Aorta (tissue), 5 donors: ENCODE data around the gene IER5. TPM values are rescaled to one million over a fixed set of nuclear protein-coding genes. Genes with fewer than 3 reads are reported as not detected.

Experiments
- ATAC-seq: fragments of 200-7000 bp; cut with Tn5 transposase; one replicate; pipeline ENCODE4 v1.9.1; 2022; ENCODE audit warnings: moderate library complexity; ENCODE audit not compliant: low FRiP score
- DNase-seq, 2 donors: peaks; one replicate each; pipeline ENCODE4 v3.0.0-alpha.2; 2020
- H3K27ac ChIP-seq, 2 donors: one replicate each; pipeline ENCODE4 v1.5.1; 2013; ENCODE audit warnings: low read length in 2 of 2, mild to moderate bottlenecking in 2 of 2, moderate library complexity in 2 of 2, control low read depth in 1 of 2, inconsistent platforms in 1 of 2, low read depth in 1 of 2
- H3K27me3 ChIP-seq, 2 donors: one replicate each; pipeline ENCODE4 v1.6.1; 2013; ENCODE audit warnings: control low read depth in 1 of 2, low read length in 1 of 2, mild to moderate bottlenecking in 1 of 2, moderate library complexity in 1 of 2; ENCODE audit not compliant: insufficient read depth in 2 of 2, control insufficient read depth in 1 of 2
- H3K36me3 ChIP-seq, 2 donors: one replicate each; pipeline ENCODE4 v1.6.1; 2013; ENCODE audit warnings: control low read depth in 1 of 2, low read length in 1 of 2, mild to moderate bottlenecking in 1 of 2; ENCODE audit not compliant: insufficient read depth in 2 of 2, control insufficient read depth in 1 of 2
- H3K4me1 ChIP-seq, 2 donors: one replicate each; pipeline ENCODE4 v1.6.1; 2013; ENCODE audit warnings: low read length in 2 of 2, control low read depth in 1 of 2, mild to moderate bottlenecking in 1 of 2, moderate library complexity in 1 of 2; ENCODE audit not compliant: insufficient read depth in 2 of 2, control insufficient read depth in 1 of 2
- H3K4me3 ChIP-seq, 2 donors: one replicate each; pipeline ENCODE4 v1.5.1; 2013; ENCODE audit warnings: low read length in 2 of 2, control low read depth in 1 of 2, mild to moderate bottlenecking in 1 of 2
- H3K9me3 ChIP-seq: one replicate; pipeline ENCODE4 v1.6.1; 2013; ENCODE audit warnings: mild to moderate bottlenecking, low read length; ENCODE audit not compliant: control insufficient read depth
- WGBS, 2 donors: extraction: QIAGEN DNeasy Blood & Tissue Kit; methylation state at CpG; one replicate each; pipeline ENCODE4 v1.1.7; 2013; 5-methylcytosine and 5-hydroxymethylcytosine counted together
- intact Hi-C, 2 donors: fragments of 100-400 bp; cut with DNase I; formaldehyde crosslinking; loops; one replicate each; pipeline versions ENCODE4 v1.14.2 to v1.15.0; 2022
- polyA plus RNA-seq, 2 donors: library from polyadenylated mRNA; stranded (reverse); fragments of 200-250 nt; gene quantifications; one replicate each; pipeline ENCODE4 v1.2.3, GENCODE V29; 2013
- total RNA-seq, 2 donors: library from RNA; stranded (reverse); fragmentation: NEBNext Ultra II Directional; extraction: Animal tissue kit (Norgen Biotek cat#: 25700); gene quantifications; one replicate each; pipeline ENCODE4 v1.2.1, GENCODE V29; 2021
- donor health status: healthy with polysubstance abuse.
- donor health status: Bipolar disorder and iron deficiency.
- donor health status: DM: no; HTN: no; CAD: no.
- donor health status: DM: no; HTN: no; CAD: no.
- donor health status: DM: yes; HTN: yes; CAD: no.

The IER5 gene
- total and polyA plus RNA-seq, 4 donors, result 7.4 to 42.2 (median 11.4) TPM

DNA sequence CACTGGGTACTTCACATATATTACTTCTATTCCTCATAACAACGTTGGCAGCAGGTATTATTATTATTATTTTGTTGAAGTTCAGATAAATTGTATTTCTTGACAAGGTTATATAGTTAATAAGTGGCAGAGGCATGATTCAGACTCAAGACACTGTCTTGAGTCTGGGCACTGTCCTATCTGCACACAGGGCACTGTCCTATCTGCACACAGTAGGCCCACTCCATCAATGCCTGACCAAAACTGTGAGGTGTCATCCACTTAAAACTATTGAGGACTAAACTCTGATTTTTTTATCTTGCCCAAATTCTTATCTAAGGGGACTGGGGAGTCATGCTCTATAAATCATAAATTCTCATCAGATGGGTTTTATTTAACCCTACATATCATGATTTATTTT, 23.8 kb upstream of the IER5 start:
- no peak overlapping the region for H3K27ac ChIP-seq
- H3K27me3 ChIP-seq, result no peaks in the 10 kb centered on the region
- intact Hi-C loops, result no loop called here
- H3K4me1 ChIP-seq, result peaks cover 0 to 2% of the 10 kb centered on the region in 2 donors
- no peak overlapping the region for H3K4me3 ChIP-seq
- H3K36me3 ChIP-seq, result no peaks in the 10 kb centered on the region
- no peak for ATAC-seq
- DNase-seq, result no peak
- 70 to 82% methylated on average over 1 of the region's 1 CpG for WGBS, 2 donors
- H3K9me3 ChIP-seq, result no peaks in the 10 kb centered on the region

DNA sequence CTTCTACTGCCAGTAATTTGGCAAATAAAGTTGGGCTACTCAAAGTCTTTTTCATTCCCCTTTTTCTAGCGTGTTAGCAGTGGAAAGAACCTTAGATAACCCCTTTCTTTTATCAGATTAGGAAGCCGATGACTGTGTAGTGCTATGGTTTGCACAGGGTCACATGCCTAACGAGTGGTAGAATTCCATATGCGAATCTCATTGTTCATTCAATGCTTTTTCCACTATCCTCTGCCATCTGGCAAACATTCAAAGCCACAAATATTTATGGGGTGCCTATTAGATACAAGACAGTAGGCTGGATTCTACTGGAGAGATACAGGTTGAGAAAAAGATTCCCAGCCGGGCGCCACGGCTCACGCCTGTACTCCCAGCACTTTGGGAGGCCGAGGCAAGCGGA, 14.9 kb upstream of the IER5 start:
- no peaks in the 10 kb centered on the region for H3K27me3 ChIP-seq
- no peak overlapping the region for H3K27ac ChIP-seq
- no peaks in the 10 kb centered on the region for H3K9me3 ChIP-seq
- DNase-seq (no peak), ATAC-seq (no peak)
- WGBS, 2 donors, result 82 to 84% methylated on average over 10 of the region's 10 CpGs
- no peaks in the 10 kb centered on the region for H3K36me3 ChIP-seq
- no peak overlapping the region for H3K4me3 ChIP-seq
- intact Hi-C loops, result no loop called here
- no peaks in the 10 kb centered on the region for H3K4me1 ChIP-seq

DNA sequence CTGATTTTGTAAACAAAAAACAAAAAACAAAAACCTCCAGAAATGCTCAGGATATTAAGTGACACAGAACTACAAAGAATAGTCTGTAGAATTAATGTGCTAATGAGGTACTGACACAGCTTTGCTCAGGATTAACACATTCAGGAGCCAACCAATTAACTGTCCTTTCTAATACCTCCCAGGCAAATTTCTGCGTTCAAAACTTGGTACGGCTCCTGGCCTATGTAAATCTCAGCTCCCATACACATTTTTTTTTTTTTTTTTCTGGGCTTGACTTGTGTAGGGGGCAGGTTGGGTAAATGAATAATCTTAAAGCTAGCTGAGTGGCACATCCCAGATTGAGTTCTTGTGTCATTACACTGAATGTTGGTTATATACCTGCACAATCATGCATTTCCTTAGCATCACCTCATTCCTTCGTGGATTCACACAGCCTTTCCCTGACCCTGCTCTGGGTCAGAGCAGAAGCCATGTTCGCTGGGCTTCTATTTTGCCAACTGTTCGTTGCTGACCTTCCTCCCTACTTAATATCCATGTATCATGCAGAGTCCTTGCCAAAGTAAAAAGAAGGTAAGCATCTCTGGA, 12.6 kb upstream of the IER5 start:
- H3K9me3 ChIP-seq, result no peaks in the 10 kb centered on the region
- no peak overlapping the region for H3K27ac ChIP-seq
- no peaks in the 10 kb centered on the region for H3K4me1 ChIP-seq
- intact Hi-C loops, result no loop called here
- ATAC-seq, result no peak
- no peak overlapping the region for H3K4me3 ChIP-seq
- no peaks in the 10 kb centered on the region for H3K36me3 ChIP-seq
- no peak for DNase-seq
- no peaks in the 10 kb centered on the region for H3K27me3 ChIP-seq
- 82 to 83% methylated on average over 5 of the region's 5 CpGs for WGBS, 2 donors

DNA sequence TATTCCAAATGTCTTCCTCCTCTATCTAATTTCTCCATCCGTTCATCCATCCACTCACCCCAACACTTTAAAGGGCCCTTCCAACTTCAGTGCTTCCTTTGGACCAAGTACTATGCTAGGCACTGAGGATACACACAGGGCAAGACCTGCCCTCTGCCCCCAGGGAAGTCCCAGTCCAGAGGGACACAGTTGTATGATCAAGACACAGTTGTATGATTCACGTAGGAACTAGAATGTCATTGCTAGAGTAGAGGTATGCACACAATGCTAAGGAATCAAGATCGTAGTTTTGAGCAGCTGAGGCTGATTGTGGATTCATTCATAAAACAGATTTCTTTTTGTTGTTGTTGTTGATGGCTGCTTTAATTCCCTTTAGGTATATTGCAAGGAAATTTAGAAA, 11.6 kb upstream of the IER5 start:
- no peaks in the 10 kb centered on the region for H3K36me3 ChIP-seq
- no peak for ATAC-seq
- no peak for DNase-seq
- no peaks in the 10 kb centered on the region for H3K27me3 ChIP-seq
- H3K27ac ChIP-seq, result no peak overlapping the region
- 85 to 89% methylated on average over 3 of the region's 3 CpGs for WGBS, 2 donors
- H3K4me1 ChIP-seq, result no peaks in the 10 kb centered on the region
- intact Hi-C loops, result no loop called here
- H3K9me3 ChIP-seq, result no peaks in the 10 kb centered on the region
- no peak overlapping the region for H3K4me3 ChIP-seq

DNA sequence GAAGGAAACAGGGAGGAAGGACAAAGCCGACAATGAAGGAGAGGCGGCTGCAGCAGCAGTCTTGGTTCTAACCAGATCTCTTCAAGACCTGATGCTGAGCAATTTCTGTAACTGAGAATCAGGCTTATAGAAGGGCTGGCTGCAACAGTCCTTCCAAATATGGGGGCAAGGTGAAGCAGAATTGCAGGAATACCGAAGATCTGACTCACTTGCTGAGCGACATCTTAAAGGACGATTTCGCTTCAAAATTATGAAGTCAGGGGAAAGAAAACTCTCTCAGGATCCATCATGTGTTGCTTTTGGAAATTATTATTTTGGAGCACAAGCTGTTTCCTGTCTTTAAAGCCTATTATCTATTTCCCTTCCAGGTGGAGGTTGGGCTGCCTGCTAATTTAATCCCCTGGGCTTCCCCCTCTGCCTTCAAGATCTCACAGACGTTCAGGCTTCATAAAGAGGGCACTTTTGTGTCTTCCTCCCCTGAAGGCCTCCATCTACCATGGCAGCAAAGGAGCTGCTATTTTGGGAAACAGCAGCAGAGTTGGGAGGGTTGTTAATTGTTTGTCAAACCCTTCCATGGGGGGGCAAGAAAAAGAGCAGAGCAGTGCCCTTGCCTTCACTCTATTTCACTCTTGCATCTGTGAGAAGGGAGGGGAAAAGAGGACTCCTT, 10.8 kb upstream of the IER5 start:
- intact Hi-C loops, result no loop called here
- 54 to 64% methylated on average over 7 of the region's 7 CpGs for WGBS, 2 donors
- DNase-seq (no peak), ATAC-seq (no peak)
- H3K27ac ChIP-seq, result no peak overlapping the region
- no peaks in the 10 kb centered on the region for H3K36me3 ChIP-seq
- no peak overlapping the region for H3K4me3 ChIP-seq
- no peaks in the 10 kb centered on the region for H3K9me3 ChIP-seq
- H3K27me3 ChIP-seq, result no peaks in the 10 kb centered on the region
- H3K4me1 ChIP-seq, result no peaks in the 10 kb centered on the region

DNA sequence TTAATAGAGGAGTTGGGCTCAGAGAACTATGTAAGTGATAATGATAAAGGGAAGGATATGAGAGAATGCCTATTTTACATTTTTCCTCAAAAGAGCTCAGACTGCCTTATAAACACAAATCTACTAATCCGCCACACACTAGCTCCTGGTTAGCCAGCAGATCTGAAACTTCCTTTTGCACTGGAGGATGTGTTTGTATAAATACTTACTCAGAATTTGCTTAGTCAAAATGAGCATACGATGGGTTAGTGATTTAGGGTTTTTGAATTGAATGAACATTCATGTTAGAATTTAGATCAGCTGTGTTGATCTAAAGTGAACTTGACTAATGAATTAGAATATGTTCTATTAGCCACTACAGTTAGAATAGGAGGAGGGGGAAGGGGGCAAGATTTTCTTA, 9.1 kb upstream of the IER5 start:
- Histone ChIP-seq H3K27me3 (no peaks in the 10 kb centered on the region), H3K4me3 (no peak overlapping the region), H3K4me1 (no peaks in the 10 kb centered on the region), H3K27ac (no peak overlapping the region), H3K36me3 (no peaks in the 10 kb centered on the region), H3K9me3 (no peaks in the 10 kb centered on the region)
- intact Hi-C loops, result no loop called here
- DNase-seq (no peak), ATAC-seq (no peak)
- WGBS, 2 donors, result 66 to 71% methylated on average over 2 of the region's 2 CpGs

DNA sequence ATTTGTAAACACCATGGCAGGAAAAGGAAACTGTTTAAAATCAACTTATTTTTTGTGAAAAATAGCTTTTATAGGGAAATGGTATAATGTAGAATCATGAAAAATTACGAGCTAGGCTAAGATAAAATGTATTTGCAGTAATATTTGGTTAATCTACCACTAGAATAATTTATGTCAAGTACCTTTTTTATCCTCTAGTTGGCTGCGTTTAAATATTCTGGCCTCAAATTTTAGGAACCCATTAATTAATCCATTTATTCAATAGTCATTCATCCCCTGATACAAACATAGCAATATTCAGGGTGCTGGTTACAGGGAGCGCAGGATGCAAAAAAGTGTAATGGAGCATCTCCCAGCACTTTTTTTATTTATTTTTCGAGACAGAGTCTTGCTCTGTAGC, 8.6 kb upstream of the IER5 start:
- H3K36me3 ChIP-seq, result no peaks in the 10 kb centered on the region
- no peak overlapping the region for H3K27ac ChIP-seq
- no peaks in the 10 kb centered on the region for H3K9me3 ChIP-seq
- ATAC-seq (no peak), DNase-seq (no peak)
- no peaks in the 10 kb centered on the region for H3K4me1 ChIP-seq
- WGBS, 2 donors, result 51 to 81% methylated on average over 4 of the region's 4 CpGs
- intact Hi-C loops, result loop anchor here in 1 of 2 donors (5.0 to 10.0 kb wide), 2 partner anchors 45 to 87 kb away; partner anchors contain the start of gene MR1
- no peak overlapping the region for H3K4me3 ChIP-seq
- H3K27me3 ChIP-seq, result no peaks in the 10 kb centered on the region

DNA sequence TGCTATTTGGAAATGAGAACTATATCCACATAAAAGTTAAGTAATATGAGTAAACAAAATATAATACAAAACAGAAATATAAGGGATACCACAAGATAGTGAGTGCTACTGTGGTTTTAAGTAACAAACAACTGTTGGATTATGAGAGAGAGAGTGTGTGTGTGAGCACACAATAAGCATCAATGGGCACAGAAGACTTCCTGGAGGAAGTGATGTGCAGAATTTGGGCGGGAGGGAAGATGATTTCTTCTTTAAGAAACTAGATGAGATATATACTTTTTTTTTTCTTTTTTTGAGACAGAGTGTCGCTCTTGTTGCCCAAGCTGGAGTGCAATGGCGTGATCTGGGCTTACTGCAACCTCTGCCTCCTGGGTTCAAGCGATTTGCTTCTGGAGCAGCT, 7.9 kb upstream of the IER5 start:
- Histone ChIP-seq H3K36me3 (no peaks in the 10 kb centered on the region), H3K4me3 (no peak overlapping the region), H3K4me1 (no peaks in the 10 kb centered on the region), H3K9me3 (no peaks in the 10 kb centered on the region), H3K27ac (no peak overlapping the region), H3K27me3 (no peaks in the 10 kb centered on the region)
- DNase-seq (no peak), ATAC-seq (no peak)
- intact Hi-C loops, result loop anchor here in 1 of 2 donors (5.0 to 10.0 kb wide), 2 partner anchors 46 to 87 kb away; partner anchors contain the start of gene MR1
- 96% methylated on average over 4 of the region's 4 CpGs for WGBS, 2 donors

DNA sequence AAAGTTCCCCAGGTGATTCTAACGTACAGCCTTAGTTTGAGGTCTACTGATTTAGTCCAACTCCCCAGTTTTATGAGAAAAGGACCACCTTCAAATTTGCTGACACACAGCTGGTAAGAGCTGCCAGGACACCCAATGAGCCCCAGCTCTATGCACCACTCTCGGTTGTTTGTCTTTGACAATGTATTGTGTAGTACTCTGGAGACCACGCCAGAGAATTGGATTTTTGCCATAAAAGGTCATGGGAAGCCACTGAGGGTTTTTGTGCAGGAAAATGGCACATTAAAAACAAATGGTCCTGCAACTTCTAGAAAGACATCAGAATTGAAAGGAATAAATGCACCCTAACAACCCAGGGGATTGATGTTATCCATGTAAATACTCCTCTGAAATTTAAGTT, 7.1 kb upstream of the IER5 start:
- H3K9me3 ChIP-seq, result no peaks in the 10 kb centered on the region
- H3K4me1 ChIP-seq, result no peaks in the 10 kb centered on the region
- H3K36me3 ChIP-seq, result no peaks in the 10 kb centered on the region
- no peak for ATAC-seq
- no peak overlapping the region for H3K4me3 ChIP-seq
- WGBS, 2 donors, result 51 to 57% methylated on average over 3 of the region's 3 CpGs
- H3K27ac ChIP-seq, result no peak overlapping the region
- DNase-seq, result no peak
- H3K27me3 ChIP-seq, result no peaks in the 10 kb centered on the region
- intact Hi-C loops, result loop anchor here in 1 of 2 donors (5.0 to 10.0 kb wide), 2 partner anchors 47 to 86 kb away; partner anchors contain the start of gene MR1
